PC-3 (cell line): Measurements from ENCODE around the gene HSD17B3.

Experiments used
- CTCF ChIP-seq: fragments of 300-600 bp; sonication (generic); conservative IDR thresholded peaks from 2 replicates; pipeline ENCODE4 v1.5.1; 2017; ENCODE audit warnings: antibody characterized with exemption, low read depth, mild to moderate bottlenecking, low read length
- EZH2 ChIP-seq: fragments of 300-600 bp; sonication (generic); IDR thresholded peaks from one replicate; pipeline ENCODE4 v1.6.1; 2017; ENCODE audit warnings: antibody characterized with exemption, mild to moderate bottlenecking, low read length; ENCODE audit not compliant: unreplicated experiment
- EZH2phosphoT487 ChIP-seq: fragments of 300-600 bp; sonication (generic); IDR thresholded peaks from 2 replicates; pipeline ENCODE4 v1.6.1; 2018; ENCODE audit warnings: mild to moderate bottlenecking, antibody characterized with exemption, low read length, borderline replicate concordance

- TF ChIP-seq CTCF, result no peak
- TF ChIP-seq EZH2, result no peak
- no peak for TF ChIP-seq EZH2phosphoT487
These were observed 18.8 kb upstream of the HSD17B3 start for GRCh38 chr9:96320749-96321280.
